CD4-positive, CD25-positive, alpha-beta regulatory T cell (primary cell): ENCODE results near the gene NBDY. TPM values are rescaled to one million over a fixed set of nuclear protein-coding genes. Genes with fewer than 3 reads are reported as not detected.

Source experiments
- ATAC-seq, 2 donors: fragments of 150-1000 bp; cut with Tn5 transposase; one replicate each; pipeline ENCODE4 v1.10.0; 2021; ENCODE audit warnings: low read depth in 2 of 2, moderate number of reproducible peaks in 2 of 2, moderate library complexity in 1 of 2
- DNase-seq, 3 donors: peaks; one replicate each; pipeline versions ENCODE4 v3.0.0 to v3.0.0-alpha.2; 2012 to 2022; ENCODE audit warnings: mixed read lengths in 1 of 3
- H3K27ac ChIP-seq: one replicate; pipeline ENCODE4 v1.7.0; 2013; ENCODE audit warnings: mild to moderate bottlenecking, low read length; ENCODE audit not compliant: insufficient read depth, poor library complexity, severe bottlenecking
- H3K27me3 ChIP-seq: one replicate; pipeline ENCODE4 v1.7.0; 2013; ENCODE audit warnings: low read length; ENCODE audit not compliant: control insufficient read depth, insufficient read depth
- H3K36me3 ChIP-seq: one replicate; pipeline ENCODE4 v1.7.0; 2013; ENCODE audit warnings: mild to moderate bottlenecking, low read length, moderate library complexity; ENCODE audit not compliant: control insufficient read depth, insufficient read depth
- H3K4me1 ChIP-seq: 2 replicates; pipeline ENCODE4 v1.7.0; 2013; ENCODE audit warnings: mild to moderate bottlenecking, low read length; ENCODE audit not compliant: insufficient read depth, control insufficient read depth, poor library complexity, severe bottlenecking
- H3K4me3 ChIP-seq: one replicate; pipeline ENCODE4 v1.7.0; 2013; ENCODE audit warnings: low read depth, mild to moderate bottlenecking, low read length, moderate library complexity
- H3K9me3 ChIP-seq, 2 experiments: 1 replicate in 1 of 2; 2 replicates in 1 of 2; pipeline ENCODE4 v1.7.0; 2013; ENCODE audit warnings: low read length in 2 of 2, mild to moderate bottlenecking in 1 of 2, moderate library complexity in 1 of 2; ENCODE audit not compliant: control insufficient read depth in 2 of 2
- H3K27ac Mint-ChIP-seq, 3 donors: one replicate each; pipeline ENCODE4 v1.8.0; 2020 to 2022; ENCODE audit warnings: mild to moderate bottlenecking in 3 of 3, mixed read lengths in 3 of 3, moderate library complexity in 2 of 3
- H3K27me3 Mint-ChIP-seq: one replicate; pipeline ENCODE4 v1.8.0; 2022; ENCODE audit warnings: mild to moderate bottlenecking, mixed read lengths
- H3K36me3 Mint-ChIP-seq: one replicate; pipeline ENCODE4 v1.8.0; 2020; ENCODE audit warnings: mixed read lengths
- H3K4me1 Mint-ChIP-seq, 4 donors: one replicate each; pipeline ENCODE4 v1.8.0; 2020 to 2022; ENCODE audit warnings: mixed read lengths in 4 of 4, mild to moderate bottlenecking in 1 of 4
- H3K4me3 Mint-ChIP-seq, 4 donors: one replicate each; pipeline ENCODE4 v1.8.0; 2020 to 2022; ENCODE audit warnings: mild to moderate bottlenecking in 4 of 4, mixed read lengths in 4 of 4, moderate library complexity in 3 of 4
- H3K9me3 Mint-ChIP-seq, 7 donors: one replicate each; pipeline ENCODE4 v1.8.0; 2020 to 2022; ENCODE audit warnings: mixed read lengths in 7 of 7, mild to moderate bottlenecking in 3 of 7, moderate library complexity in 2 of 7
- polyA plus RNA-seq, 4 donors: library from polyadenylated mRNA; unstranded; fragments of 300-500 nt; fragmentation: Illumina TruSeq; gene quantifications; one replicate each; pipeline ENCODE4 v1.2.3, GENCODE V29; 2021
- total RNA-seq: library from RNA; stranded (reverse); gene quantifications from one replicate; pipeline ENCODE4 v1.2.3, GENCODE V29; 2022

The NBDY gene
- total and polyA plus RNA-seq, 5 donors from 2014 or later: 29.0 to 61.5 (median 52.6) TPM

DNA sequence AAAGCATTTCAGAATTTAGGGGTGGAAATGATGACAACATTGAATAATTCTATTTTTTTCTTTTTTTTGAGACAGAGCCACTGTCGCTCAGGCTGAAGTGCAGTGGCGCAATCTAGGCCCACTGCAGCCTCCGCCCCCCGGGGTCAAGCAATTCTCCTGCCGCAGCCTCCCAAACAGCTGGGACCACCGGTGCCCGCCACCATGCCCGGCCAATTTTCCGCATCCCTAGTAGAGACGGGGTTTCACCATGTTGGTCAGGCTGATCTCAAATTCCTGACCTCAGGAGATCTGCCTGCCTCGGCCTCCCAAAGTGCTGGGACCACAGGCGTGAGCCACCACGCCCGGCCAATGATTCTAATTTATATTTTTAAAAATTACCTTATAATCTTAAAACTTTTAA lies 7.2 kb downstream of the NBDY start:
- Histone ChIP-seq H3K4me1 (no peaks in the 10 kb centered on the region), H3K27me3 (no peaks in the 10 kb centered on the region), H3K36me3 (no peaks in the 10 kb centered on the region), H3K4me3 (no peak overlapping the region), H3K27ac (no peak overlapping the region), H3K9me3 (no peaks in the 10 kb centered on the region)
- peaks cover 13% of the 10 kb centered on the region for H3K36me3 Mint-ChIP-seq
- H3K4me1 Mint-ChIP-seq: peaks cover 0 to 36% (median 25%) of the 10 kb centered on the region in 4 donors
- H3K4me3 Mint-ChIP-seq: no peak overlapping the region
- no peak overlapping the region for H3K27ac Mint-ChIP-seq
- DNase-seq: no peak
- H3K9me3 Mint-ChIP-seq: no peaks in the 10 kb centered on the region
- ATAC-seq: no peak
- no peaks in the 10 kb centered on the region for H3K27me3 Mint-ChIP-seq

DNA sequence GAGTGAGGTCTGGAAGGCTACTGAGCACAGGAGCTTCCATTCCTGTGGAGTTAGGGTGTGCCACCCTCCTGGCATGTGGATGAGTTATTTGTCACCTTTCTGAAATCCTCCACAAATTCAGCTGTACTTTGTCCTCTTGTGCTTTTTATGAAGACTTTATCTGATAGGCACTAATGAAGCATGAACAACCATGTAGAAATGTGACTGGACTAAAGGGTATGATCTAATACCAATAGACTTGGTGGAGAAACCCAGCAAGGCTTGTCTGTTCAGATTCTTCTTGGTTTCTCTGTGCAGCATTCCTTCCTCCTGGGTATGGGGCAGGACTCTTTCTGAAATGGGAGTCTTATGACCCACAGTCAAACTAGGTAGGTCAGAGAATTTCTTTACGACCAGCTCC lies 9.6 kb downstream of the NBDY start:
- Mint-ChIP-seq H3K36me3 (peaks cover 20% of the 10 kb centered on the region), H3K27ac (no peak overlapping the region), H3K4me3 (no peak overlapping the region), H3K27me3 (no peaks in the 10 kb centered on the region), H3K9me3 (peaks cover 0 to 3% (median 0%) of the 10 kb centered on the region in 7 donors), H3K4me1 (peaks cover 0 to 37% (median 24%) of the 10 kb centered on the region in 4 donors)
- no peaks in the 10 kb centered on the region for H3K4me1 ChIP-seq
- H3K9me3 ChIP-seq: no peaks in the 10 kb centered on the region
- no peaks in the 10 kb centered on the region for H3K27me3 ChIP-seq
- no peaks in the 10 kb centered on the region for H3K36me3 ChIP-seq
- no peak for DNase-seq
- no peak overlapping the region for H3K27ac ChIP-seq
- ATAC-seq: no peak
- no peak overlapping the region for H3K4me3 ChIP-seq

DNA sequence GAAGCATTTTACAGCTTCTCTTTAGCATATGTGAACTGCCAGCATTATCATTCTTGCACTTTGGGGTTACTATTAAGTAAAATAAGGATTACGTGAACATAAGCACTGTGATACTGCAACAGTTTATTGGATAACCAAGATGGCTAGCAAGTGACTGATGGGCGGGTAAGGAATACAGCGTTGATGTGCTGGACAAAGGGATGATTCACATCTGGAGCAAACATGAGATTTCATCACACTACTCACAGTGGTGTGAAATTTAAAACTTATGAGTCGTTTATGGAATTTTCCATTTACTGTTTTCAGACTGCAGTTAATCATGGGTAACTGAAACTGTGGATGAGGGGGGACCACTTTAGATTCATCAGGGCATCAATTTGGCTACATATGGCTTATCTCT lies 16.0 kb downstream of the NBDY start:
- DNase-seq (no peak), ATAC-seq (no peak)
- Mint-ChIP-seq H3K9me3 (peaks cover 0 to 3% (median 0%) of the 10 kb centered on the region in 7 donors), H3K4me3 (no peak overlapping the region), H3K36me3 (peaks cover 10% of the 10 kb centered on the region), H3K27me3 (no peaks in the 10 kb centered on the region), H3K27ac (no peak overlapping the region), H3K4me1 (peaks cover 0 to 32% (median 21%) of the 10 kb centered on the region in 4 donors)
- Histone ChIP-seq H3K36me3 (no peaks in the 10 kb centered on the region), H3K4me3 (no peak overlapping the region), H3K27ac (no peak overlapping the region), H3K9me3 (no peaks in the 10 kb centered on the region), H3K27me3 (no peaks in the 10 kb centered on the region), H3K4me1 (no peaks in the 10 kb centered on the region)

GRCh38 chrX:56746996-56747395 lies 18.0 kb downstream of the NBDY start:
- Mint-ChIP-seq H3K4me3 (no peak overlapping the region), H3K27me3 (no peaks in the 10 kb centered on the region)

DNA sequence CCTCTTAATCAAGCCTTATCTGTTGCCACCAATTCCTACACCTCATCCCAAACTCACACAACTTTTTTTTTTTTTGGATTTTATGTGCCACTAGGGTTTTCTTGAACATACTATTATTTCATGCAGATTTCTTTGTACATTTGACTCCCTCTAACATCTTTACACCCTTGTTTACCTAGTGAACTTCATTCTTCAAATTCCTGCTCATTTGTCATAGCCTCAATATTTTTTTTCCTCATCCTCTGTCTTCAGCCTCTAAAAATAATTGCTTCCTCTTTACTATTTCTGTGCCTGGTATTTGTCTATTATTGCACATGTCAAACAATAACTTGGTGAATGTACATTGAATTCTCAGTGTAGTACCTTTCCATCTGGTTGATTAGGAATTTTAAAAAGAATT lies 22.0 kb downstream of the NBDY start:
- H3K4me3 ChIP-seq: no peak overlapping the region
- ATAC-seq: no peak
- Mint-ChIP-seq H3K4me3 (peak overlapping the region in 1 of 4 donors; percentile 43), H3K36me3 (peaks cover 4% of the 10 kb centered on the region), H3K4me1 (peaks cover 12 to 47% (median 35%) of the 10 kb centered on the region in 4 donors), H3K27me3 (no peaks in the 10 kb centered on the region), H3K9me3 (no peaks in the 10 kb centered on the region), H3K27ac (peak overlapping the region in 1 of 3 donors; percentile 29)
- no peaks in the 10 kb centered on the region for H3K4me1 ChIP-seq
- H3K27ac ChIP-seq: no peak overlapping the region
- DNase-seq: no peak
- H3K27me3 ChIP-seq: no peaks in the 10 kb centered on the region
- no peaks in the 10 kb centered on the region for H3K9me3 ChIP-seq
- no peaks in the 10 kb centered on the region for H3K36me3 ChIP-seq

More at GRCh38 chrX:56746996-56747395, 18.0 kb downstream of the NBDY start:
- ATAC-seq (no peak), DNase-seq (no peak)
- Mint-ChIP-seq H3K4me1 (peaks cover 0 to 36% (median 27%) of the 10 kb centered on the region in 4 donors), H3K9me3 (no peaks in the 10 kb centered on the region), H3K27ac (no peak overlapping the region), H3K36me3 (peaks cover 6% of the 10 kb centered on the region)
- Histone ChIP-seq H3K36me3 (no peaks in the 10 kb centered on the region), H3K27me3 (no peaks in the 10 kb centered on the region), H3K27ac (no peak overlapping the region), H3K4me1 (no peaks in the 10 kb centered on the region), H3K4me3 (no peak overlapping the region), H3K9me3 (no peaks in the 10 kb centered on the region)

DNA sequence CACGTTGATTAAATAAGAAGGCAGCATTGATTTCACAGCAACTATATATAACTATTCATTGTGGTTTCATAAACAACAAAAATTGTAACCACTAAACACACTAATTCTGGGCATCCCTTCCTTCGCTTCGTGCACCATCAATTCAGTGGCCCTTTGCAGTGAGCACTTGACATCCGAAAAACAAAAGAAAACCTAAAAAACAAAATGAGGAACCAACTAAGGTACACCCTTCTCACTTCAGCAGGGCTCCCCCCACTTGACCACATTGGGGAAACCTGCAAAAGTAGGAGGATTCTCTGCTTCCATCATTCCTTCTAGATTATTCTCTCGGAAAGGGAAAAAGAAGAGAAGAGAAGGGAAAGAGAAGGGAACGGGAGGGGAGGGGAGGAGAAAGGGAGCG lies 28.3 kb downstream of the NBDY start:
- no peak overlapping the region for H3K27ac Mint-ChIP-seq
- no peak for ATAC-seq
- H3K4me1 Mint-ChIP-seq: peaks cover 14 to 50% (median 26%) of the 10 kb centered on the region in 4 donors

GRCh38 chrX:56758456-56758855 lies 29.4 kb downstream of the NBDY start:
- no peaks in the 10 kb centered on the region for H3K9me3 Mint-ChIP-seq
- Histone ChIP-seq H3K36me3 (no peaks in the 10 kb centered on the region), H3K4me3 (no peak overlapping the region), H3K27ac (no peak overlapping the region), H3K27me3 (no peaks in the 10 kb centered on the region), H3K9me3 (no peaks in the 10 kb centered on the region), H3K4me1 (peaks cover 17% of the 10 kb centered on the region)
- no peak for DNase-seq
- H3K27ac Mint-ChIP-seq: peak overlapping the region in 1 of 3 donors; percentile 31
- H3K4me3 Mint-ChIP-seq: no peak overlapping the region
- no peaks in the 10 kb centered on the region for H3K27me3 Mint-ChIP-seq
- H3K36me3 Mint-ChIP-seq: peaks cover 4% of the 10 kb centered on the region
- no peak for ATAC-seq
- peaks cover 15 to 52% (median 27%) of the 10 kb centered on the region in 4 donors for H3K4me1 Mint-ChIP-seq

More for the DNA sequence above, 28.3 kb downstream of the NBDY start:
- no peaks in the 10 kb centered on the region for H3K27me3 Mint-ChIP-seq
- peak overlapping the region in 1 of 4 donors; percentile 19 for H3K4me3 Mint-ChIP-seq
- peaks cover 4% of the 10 kb centered on the region for H3K36me3 Mint-ChIP-seq
- Histone ChIP-seq H3K27ac (no peak overlapping the region), H3K9me3 (no peaks in the 10 kb centered on the region), H3K4me3 (no peak overlapping the region), H3K36me3 (no peaks in the 10 kb centered on the region), H3K4me1 (peaks cover 8% of the 10 kb centered on the region), H3K27me3 (no peaks in the 10 kb centered on the region)
- no peaks in the 10 kb centered on the region for H3K9me3 Mint-ChIP-seq
- no peak for DNase-seq

GRCh38 chrX:56759736-56760409 lies 30.8 kb downstream of the NBDY start:
- H3K27me3 Mint-ChIP-seq: no peaks in the 10 kb centered on the region
- H3K4me1 ChIP-seq: peaks cover 29% of the 10 kb centered on the region
- H3K9me3 Mint-ChIP-seq: no peaks in the 10 kb centered on the region
- no peaks in the 10 kb centered on the region for H3K36me3 Mint-ChIP-seq
- peaks cover 13 to 53% (median 26%) of the 10 kb centered on the region in 4 donors for H3K4me1 Mint-ChIP-seq
- H3K27ac Mint-ChIP-seq: no peak overlapping the region
- no peaks in the 10 kb centered on the region for H3K9me3 ChIP-seq
- DNase-seq: no peak
- no peak for ATAC-seq
- H3K4me3 ChIP-seq: no peak overlapping the region
- H3K27me3 ChIP-seq: no peaks in the 10 kb centered on the region
- H3K27ac ChIP-seq: no peak overlapping the region
- H3K4me3 Mint-ChIP-seq: peak overlapping the region in 1 of 4 donors; percentile 44
- no peaks in the 10 kb centered on the region for H3K36me3 ChIP-seq
